CD4-positive, alpha-beta T cell treated with Interferon alpha-2 for 1 hour (primary cell): Measurements from ENCODE around the gene ZCCHC24.
"Not testable (repeated sequence)": the region's sequence is repeated elsewhere in the genome, so short reads cannot be mapped to it uniquely, and the experiment has no call there.

Source experiments
- DNase-seq, 2 donors: peaks; one replicate each; pipeline ENCODE4 v3.0.0-alpha.2; 2020 to 2022

The ZCCHC24 gene

GRCh38 chr10:79342811-79343561 lies 102.4 kb downstream of the ZCCHC24 start:
- no peak for DNase-seq

DNA sequence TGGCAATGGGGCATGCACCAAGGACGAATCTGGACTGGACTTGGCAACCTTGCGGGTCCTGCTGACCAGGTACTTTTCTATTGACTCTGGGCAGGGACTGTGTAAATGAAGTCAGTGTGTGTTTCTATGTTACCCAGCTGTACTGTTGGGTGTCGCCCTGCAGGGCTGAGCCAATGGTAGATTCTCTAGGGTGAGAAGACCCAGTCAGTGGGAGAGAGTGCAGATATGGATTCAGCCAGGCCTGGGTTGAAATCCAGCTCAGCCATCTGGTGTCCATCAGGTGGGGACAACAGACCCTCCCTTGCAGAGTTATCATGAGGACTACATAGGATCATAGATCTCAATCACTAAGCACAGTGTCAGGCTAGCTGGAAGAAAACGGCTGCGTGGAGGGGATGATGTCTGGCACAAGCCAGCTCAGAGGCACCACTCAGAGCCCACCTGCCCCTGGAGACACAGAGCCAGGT lies 103.1 kb downstream of the ZCCHC24 start:
- DNase-seq: no peak

- no peak for DNase-seq
Observed at GRCh38 chr10:79340646-79341244, 104.7 kb downstream of the ZCCHC24 start.

- DNase-seq: no peak
Observed at GRCh38 chr10:79339266-79339665, 106.2 kb downstream of the ZCCHC24 start.

DNA sequence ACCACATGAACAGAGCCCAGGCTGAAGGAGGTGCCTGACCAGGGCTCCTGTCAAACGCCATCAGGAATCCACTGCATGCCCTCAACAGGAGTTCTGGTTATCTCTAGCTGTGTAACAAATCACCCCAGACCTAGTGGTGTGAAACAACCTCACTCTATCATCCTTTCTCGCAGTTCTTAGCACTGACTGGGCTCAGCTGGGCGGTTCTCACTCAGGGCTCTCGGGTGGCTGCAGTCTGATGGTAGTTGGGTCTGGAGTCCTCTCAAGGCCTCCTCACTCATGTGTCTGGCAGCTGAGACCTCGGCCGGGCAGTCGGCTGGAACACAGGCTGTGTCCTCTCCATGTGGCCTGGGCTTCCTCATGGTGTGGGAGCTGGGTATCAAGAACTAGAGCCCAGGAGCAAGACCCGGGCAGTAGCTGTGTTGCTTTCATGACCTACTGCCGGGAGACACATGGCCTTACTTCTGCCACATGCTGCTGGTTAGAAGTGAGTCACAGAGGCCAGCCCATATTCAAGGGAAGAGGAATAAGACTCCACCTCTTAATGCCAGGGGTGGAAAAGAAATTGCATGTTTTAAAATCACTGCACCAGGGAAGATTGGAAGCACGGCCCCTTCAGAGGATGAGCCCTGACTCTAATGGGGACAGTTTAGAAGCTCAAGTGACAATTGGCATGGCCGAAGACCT lies 107.5 kb downstream of the ZCCHC24 start:
- DNase-seq: not testable (repeated sequence)

DNA sequence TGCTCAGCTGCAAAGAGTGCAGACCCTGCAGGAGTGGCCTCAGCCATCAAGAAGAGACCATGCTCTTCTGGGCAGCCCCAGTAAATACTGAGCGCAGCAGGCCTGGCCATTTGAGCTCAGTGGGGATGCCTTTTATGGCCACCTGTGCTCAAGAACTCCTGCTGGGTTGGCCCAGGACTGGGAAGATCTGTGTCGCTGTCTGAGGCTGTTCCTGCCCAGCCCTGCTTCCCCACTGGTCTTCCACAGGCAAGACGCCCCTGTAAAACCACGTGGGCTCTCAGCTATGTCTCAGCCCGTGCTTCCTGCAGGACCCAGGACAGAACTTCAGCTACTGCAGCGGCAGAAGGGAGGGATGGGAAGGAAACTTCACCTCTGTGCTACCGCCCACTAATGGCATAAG lies 108.7 kb downstream of the ZCCHC24 start:
- no peak for DNase-seq

DNA sequence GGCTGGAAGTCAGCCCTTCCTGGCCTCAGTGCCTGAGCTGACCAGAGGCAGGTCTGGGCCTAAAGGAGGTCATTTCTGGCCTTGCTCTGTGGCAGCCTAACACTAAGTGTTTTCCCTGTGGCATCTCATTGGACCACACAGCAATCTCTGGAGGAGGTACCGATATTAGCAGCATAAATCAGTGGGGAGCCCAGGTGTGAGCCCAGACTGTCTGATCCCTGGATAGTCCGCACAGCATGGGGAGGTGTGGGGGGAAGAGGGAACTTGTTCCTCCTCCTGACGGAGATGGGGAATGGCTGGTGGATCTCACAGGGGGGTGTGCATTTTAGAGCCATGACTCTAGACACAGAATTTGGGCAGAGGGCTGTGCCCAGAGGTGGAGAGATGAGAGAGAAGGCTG lies 109.1 kb downstream of the ZCCHC24 start:
- DNase-seq: no peak

DNA sequence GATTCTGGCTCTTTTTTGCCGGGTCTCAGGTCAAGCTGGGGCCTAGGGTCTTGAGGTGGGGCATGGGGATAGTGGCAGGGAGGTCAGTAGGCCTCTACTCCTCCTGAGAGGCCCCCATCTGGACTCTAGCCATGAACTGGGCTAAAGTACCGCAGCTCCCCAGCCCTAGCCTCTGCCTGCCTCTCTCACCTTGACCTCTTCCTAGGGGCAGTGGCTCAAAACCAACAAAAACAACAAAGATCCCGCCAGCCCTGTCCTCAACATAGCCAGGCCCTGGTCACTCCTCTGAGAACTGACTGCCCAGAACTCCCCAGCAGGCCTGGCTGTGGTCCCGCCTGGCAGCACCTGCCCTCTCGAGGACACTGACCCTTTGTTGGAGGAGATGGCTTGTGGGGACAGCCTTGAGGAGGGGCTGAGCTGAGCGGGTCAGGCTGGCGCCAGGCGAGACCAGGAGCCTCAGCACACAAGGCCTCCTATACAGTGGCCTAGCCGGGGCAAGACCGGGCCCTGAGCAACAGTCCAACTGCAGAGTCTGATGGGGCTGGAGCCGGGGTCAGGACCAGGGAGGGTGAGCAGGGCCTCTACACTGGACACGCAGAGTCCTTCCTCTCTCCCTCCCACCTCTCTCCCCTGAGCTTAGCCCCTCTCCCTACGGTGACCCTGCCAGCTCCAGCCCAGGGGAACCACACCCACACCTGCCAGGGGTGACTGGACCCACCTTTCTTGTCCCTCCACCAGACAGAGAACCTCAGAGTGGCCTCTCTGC lies 109.8 kb downstream of the ZCCHC24 start:
- DNase-seq: no peak

GRCh38 chr10:79335094-79335469 lies 110.3 kb downstream of the ZCCHC24 start:
- DNase-seq: no peak

DNA sequence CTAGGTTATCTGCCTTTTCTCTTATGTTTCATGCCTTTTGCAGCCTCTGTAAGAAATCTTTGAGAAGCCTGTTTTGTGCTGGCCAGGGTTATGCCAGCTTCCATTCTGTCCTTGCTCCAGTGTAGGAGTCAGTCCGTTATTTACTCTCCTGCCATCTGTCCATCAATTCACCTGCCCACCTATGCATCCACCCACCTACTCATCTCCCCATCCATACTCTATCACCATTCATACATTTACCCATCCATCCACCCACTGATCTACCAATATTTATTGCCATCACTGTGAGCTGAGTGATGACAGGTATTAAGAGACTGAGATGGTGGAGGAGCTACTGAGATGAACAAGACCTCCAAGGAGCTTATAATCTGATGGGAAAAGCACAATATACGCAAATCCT lies 110.9 kb downstream of the ZCCHC24 start:
- DNase-seq: no peak

DNA sequence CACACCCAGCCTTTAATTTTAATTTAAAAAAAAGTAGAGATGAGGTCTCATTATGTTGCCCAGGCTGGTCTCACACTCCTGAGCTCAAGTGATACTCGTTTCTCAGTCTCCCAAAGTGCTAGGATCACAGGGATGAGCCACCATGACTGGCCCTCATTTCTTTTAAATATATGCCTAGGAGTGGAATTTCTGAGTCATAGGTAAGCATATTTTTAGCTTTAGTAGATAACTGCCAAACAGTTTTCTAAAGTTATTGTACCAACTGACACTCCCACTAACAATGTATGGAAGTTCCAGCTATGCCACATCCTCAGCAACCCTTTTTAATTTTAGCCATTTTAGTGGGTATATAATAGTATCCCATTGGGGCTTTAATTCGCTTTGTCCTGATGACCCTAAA lies 111.9 kb downstream of the ZCCHC24 start:
- no peak for DNase-seq

GRCh38 chr10:79332610-79333315 lies 112.7 kb downstream of the ZCCHC24 start:
- not testable (repeated sequence) for DNase-seq
